Activated T-cell treated with anti-CD3 and anti-CD28 coated beads for 1 hour (primary cell): ENCODE measurements around the gene SEC61A1.

Experiments used
- DNase-seq: peaks from one replicate; pipeline ENCODE4 v3.0.0-alpha.2; 2020; ENCODE audit warnings: low read depth

The SEC61A1 gene

GRCh38 chr3:128051837-128052594, at the start of gene SEC61A1:
SEC61A1 (plus strand) TSS chr3:128052437; CDS start chr3:128052553, 116 bp downstream.
- peak; percentile 95 for DNase-seq

- DNase-seq: no peak
These were observed 47.6 kb upstream of the SEC61A1 start for GRCh38 chr3:128004661-128005060.

GRCh38 chr3:128006061-128007032, 45.9 kb upstream of the SEC61A1 start:
- no peak for DNase-seq

- DNase-seq: no peak
These were observed 45.2 kb upstream of the SEC61A1 start for GRCh38 chr3:128007033-128007424.

GRCh38 chr3:128009952-128010846, 42.0 kb upstream of the SEC61A1 start:
- DNase-seq: no peak

GRCh38 chr3:128011140-128011539, 41.1 kb upstream of the SEC61A1 start:
- no peak for DNase-seq

GRCh38 chr3:128012050-128012449, 40.2 kb upstream of the SEC61A1 start:
- no peak for DNase-seq

GRCh38 chr3:128014548-128014947, 37.7 kb upstream of the SEC61A1 start:
- DNase-seq: no peak

GRCh38 chr3:128016502-128016901, 35.7 kb upstream of the SEC61A1 start:
- DNase-seq: no peak

GRCh38 chr3:128021768-128022372, 30.4 kb upstream of the SEC61A1 start:
- DNase-seq: no peak

GRCh38 chr3:128033102-128033501, 19.1 kb upstream of the SEC61A1 start:
- no peak for DNase-seq

GRCh38 chr3:128036119-128036518, 16.1 kb upstream of the SEC61A1 start:
- no peak for DNase-seq

- DNase-seq: no peak
These were observed 12.2 kb upstream of the SEC61A1 start for GRCh38 chr3:128040041-128040440.

GRCh38 chr3:128040660-128041059, 11.6 kb upstream of the SEC61A1 start:
- no peak for DNase-seq

- no peak for DNase-seq
These were observed 10.9 kb upstream of the SEC61A1 start for GRCh38 chr3:128041344-128041743.

GRCh38 chr3:128050597-128050996, 1.6 kb upstream of the SEC61A1 start:
- no peak for DNase-seq

GRCh38 chr3:128051459-128051836, 789 bp upstream of the SEC61A1 start:
- DNase-seq: no peak

- DNase-seq: no peak
These were observed 536 bp downstream of the SEC61A1 start for GRCh38 chr3:128052595-128053351.

- DNase-seq: no peak
These were observed 1.4 kb downstream of the SEC61A1 start for GRCh38 chr3:128053614-128054013.

GRCh38 chr3:128054367-128054766, 2.1 kb downstream of the SEC61A1 start:
- no peak for DNase-seq

GRCh38 chr3:128056258-128056657, 4.0 kb downstream of the SEC61A1 start:
- no peak for DNase-seq
